Effector CD8-positive, alpha-beta T cell (primary cell): ENCODE results near the gene DUSP22.
"Not testable (repeated sequence)": the region's sequence is repeated elsewhere in the genome, so short reads cannot be mapped to it uniquely, and the experiment has no call there.

Source experiments
- DNase-seq: peaks from one replicate; lab custom pipeline; 2025; lab: John Stamatoyannopoulos, UW

DUSP22 gene

DNA sequence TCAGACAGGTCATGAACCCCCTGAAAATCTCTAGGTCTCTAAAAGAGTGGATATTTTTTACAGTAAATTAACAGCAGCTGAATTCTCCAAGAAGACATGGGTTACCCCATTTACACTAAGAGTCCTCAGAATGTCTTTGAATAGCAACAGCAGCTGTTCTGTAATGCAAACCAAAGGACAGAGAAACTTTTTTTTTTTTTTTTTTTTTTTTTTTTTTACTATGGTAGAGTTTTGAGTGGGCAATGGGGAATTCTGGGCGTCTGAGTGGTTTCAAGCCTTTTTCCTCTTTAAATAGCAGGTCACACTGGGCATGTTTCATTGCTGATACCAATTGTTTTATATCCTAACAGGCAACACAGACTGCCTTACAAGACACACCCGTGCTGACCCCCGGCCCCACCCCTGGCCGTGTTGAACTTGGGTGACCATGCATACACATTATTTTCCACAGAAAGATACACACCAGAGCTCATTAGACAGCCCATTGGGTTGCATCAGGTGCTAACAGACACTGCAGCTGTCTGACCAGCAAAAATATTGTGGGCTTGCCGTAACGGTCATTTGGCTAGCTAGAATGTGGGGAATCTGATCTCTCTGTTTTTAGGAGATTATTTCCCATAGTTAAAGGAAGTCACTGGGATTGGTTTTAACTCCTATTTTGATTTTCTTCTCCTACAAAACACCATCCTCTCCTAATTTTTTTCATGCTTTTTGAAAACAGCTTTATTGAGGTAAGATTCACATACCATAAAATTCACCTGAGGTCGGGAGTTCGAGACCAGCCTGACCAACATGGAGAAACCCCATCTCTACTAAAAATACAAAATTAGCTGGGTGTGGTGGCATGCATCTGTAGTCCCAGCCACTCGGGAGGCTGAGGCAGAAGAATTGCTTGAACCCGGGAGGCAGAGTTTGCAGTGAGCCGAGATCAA lies 72.6 kb downstream of the DUSP22 start:
- DNase-seq = no peak

DNA sequence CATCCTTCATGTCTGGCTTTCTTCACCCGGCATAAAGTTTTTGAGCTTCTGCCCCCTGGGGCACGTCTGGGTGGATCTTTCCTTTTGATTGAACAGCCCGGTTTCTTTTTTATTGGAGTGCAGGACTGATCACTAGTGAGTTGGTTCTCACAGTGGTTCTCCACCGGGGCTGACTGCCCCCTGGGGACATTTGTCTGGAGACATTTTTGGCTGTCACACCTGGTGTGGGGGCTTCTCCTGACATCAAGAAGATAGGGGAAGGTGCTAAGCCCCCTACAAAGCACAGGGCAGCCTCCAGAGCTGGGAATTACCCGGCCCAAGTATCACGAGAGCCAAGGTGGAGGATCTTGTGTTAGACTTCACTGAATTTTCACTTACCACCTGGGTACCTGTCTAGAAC lies 73.5 kb downstream of the DUSP22 start:
- no peak for DNase-seq

DNA sequence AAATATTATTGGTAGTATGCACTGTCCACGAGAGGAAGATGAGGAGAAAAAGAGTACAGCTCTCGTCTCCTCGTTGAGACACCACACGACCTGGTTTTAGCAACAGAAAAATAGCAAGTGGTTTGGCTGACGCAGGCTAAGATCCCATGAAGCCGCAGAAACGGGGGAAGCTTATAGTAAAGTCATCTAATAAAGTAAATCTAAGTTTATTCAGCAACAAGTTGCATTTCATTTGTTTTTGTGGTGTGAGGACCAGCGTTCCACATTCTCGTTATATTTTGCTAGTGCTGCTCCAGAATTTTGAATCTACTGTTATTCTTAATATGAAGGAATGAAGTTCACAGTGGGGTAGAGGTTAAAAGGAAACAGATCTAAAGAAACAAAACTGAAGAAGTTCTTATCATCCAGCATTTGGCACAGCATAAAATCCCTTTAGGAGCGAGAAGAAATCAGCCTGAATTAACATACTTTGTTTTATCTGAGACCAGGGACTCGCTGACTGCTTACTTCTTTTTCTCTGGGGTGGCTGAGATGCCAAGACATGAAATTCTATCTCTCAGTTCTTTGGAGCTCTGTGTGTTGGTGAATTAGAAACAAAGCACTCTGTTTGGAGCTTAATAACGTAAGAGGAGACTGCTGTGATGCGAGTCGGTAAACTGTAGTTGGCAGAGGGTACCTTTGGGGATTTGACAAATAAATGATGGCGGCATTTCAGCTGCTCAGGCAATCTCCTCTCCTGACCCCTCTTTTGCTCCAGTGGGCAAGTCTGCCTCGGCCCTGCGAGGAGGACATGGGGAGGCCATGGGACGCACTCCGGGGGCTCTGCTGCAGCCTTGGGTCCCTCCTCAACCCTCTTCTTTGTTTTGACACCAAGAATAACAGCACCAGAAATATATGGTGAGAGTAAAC lies 74.4 kb downstream of the DUSP22 start:
- DNase-seq = no peak

DNA sequence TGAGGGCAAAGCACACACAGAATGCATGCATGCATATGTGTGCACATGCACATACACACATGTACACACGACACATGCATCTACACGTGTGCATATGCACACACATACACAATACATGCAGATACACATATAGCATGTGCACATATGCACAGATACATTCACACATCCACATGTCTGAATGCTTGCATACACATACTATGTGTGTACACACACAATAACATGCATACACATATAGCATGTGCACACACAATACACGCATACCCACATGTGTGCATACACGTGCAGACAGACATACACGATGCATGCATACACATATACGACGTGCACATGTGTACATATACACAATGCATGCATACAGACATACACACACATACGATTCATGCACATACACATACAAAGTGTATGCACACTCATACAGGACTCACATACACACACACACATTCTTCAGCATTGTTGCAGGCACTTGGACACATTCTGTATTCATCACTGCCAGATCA lies 75.1 kb downstream of the DUSP22 start:
- no peak for DNase-seq

DNA sequence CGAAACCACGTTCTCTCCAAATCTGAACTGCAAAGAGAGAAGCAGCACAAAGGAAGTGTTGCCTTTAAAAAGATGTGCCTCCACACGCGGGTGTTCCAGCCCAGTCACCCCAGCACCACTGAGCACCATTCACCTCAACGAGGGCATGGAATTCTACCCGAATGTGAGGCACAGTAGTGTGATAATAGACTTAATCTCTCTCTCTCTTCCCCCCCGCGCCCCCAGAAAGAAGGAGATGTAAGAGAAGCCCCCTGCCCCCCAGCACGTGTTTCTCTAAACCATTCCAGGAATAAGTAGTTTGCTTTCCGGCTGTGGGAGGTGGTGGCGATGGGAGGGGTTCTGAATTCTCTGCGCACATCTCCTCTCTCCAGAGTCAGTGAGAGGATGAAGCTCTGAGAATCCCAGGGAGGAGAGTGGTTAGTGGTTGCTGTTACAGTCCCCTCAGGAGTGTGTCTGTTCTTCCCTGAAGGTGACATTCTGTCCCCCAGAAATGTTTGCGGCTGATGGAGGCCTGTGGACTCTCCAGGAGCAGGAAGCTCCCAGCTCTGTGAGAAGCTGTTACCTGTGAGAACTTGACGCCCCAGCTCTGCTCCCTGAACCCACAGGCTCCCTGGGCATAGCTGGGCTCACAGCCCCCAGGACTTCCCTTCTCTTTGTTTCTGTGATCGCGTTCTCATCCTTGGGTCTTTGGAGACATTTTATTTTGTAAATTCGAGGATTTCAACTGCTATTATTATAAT lies 75.8 kb downstream of the DUSP22 start:
- no peak for DNase-seq

DNA sequence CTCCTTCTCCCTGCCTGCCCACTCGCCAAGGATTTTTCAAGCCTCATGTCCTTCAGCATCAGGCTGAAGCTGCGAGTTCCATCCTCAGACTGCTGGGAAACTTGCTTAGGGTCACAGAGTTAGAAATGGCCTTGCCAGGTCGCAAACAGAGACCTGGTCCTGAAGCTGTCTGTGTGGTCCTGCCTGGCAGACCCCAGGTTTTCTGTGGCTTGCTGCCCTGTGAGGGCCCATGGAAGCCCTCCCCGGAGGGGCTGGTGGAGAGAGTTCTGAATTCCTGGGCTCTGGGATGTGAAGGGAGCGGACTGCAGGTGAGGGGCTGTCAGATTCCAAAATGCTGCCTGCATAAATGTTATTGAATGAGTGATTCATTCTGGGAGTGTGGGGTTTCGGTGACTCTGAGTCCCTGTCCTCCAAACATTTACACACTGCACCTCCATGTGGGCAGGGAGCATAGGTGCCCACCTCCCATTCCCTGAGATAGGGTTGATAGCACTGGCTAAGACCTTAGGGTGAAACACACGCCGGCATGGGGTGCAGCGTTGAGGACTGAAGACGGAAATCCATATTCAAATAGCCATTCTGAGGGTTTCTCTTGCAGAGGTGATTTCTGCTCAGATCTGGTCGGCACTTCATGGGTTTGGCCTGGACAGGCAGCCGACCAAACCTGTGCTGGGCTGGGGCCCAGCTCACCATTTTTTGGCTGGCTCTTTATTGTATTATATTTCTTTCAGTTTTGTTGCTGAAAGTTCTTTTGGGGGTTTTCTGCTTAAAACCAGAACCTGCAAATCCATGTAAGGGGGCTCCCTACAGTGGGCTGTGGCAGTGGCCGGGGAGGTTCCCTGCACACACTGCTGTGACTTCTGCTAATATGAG lies 77.5 kb downstream of the DUSP22 start:
- DNase-seq = no peak

DNA sequence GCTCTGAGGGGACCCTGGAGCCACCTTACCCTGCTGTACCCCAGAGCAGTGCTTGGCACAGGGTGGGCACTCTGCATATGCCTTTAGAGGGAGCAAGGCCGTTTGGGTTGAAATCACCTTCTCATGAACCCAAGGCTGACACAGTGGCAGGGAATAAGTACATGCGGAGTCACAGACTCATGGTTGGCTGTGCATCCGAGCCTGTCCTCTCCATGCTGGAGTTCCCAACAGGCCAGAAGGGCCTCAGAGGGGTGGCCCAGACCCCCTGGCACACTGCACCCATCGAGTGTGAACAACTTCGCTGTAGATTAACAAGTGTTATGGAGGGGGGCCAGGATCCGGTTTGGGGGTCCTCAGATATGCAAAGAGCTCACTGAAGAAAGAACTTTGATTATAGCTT lies 78.3 kb downstream of the DUSP22 start:
- DNase-seq = no peak

DNA sequence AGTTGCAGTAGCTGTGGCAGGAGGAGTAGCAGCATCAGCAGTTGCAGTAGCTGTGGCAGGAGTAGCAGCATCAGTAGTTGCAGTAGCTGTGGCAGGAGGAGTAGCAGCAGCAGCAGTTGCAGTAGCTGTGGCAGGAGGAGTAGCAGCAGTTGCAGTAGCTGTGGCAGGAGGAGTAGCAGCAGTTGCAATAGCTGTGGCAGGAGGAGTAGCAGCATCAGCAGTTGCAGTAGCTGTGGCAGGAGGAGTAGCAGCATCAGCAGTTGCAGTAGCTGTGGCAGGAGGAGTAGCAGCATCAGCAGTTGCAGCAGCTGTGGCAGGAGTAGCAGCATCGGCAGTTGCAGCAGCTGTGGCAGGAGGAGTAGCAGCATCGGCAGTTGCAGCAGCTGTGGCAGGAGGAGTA lies 79.6 kb downstream of the DUSP22 start:
- DNase-seq = not testable (repeated sequence)

DNA sequence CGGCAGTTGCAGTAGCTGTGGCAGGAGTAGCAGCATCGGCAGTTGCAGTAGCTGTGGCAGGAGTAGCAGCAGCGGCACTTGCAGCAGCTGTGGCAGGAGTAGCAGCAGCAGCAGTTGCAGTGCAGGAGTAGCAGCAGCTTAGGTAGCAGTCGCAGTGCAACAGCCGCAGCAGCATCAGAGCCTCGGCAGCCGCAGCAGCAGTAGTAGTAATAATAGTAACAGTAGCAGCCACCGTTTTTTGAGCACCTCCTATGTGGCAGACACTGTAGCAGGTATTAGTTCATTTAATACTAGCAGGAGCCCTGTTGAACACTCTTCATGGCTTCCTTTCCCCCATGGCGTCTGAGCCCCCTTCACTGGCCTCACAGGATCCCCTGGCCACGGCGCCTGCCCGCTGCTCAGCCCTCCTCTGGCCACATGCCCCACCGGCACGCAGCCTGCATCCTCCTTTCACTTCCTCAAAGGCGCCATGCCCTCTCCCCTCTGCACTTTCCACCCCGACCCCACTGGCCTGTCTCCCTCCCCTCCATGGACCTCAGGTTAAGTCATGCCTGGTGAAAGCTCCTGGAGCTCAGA lies 80.1 kb downstream of the DUSP22 start:
- no peak for DNase-seq

DNA sequence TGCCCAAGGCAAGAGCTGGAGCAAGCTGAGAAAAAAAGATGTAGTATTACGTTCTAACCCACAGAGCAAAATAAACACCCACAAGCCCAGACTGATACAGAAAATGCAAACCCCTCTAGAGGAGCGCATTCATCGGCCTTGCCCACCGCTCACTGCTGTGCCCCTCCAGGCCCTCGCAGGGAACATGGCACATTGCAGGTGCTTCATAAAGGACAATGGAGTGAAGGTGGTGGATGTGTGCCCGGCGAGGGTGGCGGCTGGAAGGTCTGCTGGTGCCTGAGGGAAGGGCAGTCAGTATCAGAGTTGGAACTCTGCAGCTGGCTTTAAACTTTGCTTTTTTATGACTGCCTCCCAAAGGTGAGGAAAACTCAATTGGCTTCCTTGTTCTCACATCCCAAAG lies 80.7 kb downstream of the DUSP22 start:
- DNase-seq = no peak

DNA sequence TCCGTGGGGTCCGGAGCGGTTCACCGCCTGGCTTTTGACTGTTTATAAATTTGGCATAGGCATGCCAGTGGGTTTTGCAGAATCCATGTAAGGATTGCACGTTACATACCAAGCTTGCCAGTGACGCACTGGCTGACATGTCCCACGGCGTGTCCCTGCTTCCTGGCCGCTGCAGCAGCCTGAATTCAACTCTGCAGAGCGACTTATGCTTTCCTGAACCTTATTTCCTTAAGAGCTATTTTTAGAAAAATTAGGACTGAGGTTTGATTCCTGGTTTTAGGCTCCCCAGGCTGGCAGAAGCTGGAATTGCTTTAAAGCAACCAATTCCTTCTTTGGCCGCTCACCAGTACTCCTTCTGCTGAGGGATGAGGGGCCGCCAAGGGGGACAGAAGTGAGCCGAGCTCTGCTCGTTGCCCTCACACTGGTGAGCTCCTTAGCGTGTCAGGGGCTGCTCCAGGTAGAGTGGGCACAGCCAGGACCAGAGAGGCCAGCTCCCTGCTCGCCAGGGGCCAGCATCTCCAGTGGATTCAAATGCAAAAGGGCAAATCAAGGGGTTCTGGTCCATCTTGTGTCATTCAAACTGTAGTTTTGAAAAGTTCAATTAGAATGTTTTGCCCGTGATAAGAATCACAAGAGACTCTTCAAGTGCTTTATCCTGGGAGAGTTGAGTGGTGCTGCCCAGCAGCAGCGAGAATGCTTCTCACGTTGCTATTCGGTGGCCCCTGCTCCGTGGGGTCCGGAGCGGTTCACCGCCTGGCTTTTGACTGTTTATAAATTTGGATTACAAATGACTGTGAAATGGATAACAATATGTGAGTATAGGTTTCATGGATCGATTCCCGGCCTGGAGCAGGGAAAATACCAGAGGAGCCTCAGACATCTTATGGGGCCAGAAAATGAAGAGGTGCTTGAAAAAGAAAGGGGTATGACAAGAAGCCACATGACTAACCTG lies 81.8 kb downstream of the DUSP22 start:
- no peak for DNase-seq

DNA sequence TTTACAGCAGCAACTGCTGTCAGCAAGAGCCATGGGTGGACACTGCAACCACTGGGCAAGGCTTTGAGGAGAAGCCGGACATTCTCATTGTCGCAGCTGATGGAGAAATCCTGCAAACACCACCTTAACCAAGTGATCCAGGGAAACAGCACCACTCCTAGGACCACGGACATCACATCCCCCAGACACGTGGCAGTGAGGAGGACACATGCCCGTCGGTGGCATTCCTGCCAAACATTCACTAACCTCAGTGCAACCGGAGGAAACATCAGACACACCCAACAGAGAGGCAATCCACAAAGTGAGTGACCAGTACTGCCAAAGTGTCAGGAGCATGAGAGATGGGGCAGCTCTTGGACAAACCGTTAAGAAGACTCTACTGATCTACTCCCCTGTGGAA lies 82.7 kb downstream of the DUSP22 start:
- DNase-seq = no peak

DNA sequence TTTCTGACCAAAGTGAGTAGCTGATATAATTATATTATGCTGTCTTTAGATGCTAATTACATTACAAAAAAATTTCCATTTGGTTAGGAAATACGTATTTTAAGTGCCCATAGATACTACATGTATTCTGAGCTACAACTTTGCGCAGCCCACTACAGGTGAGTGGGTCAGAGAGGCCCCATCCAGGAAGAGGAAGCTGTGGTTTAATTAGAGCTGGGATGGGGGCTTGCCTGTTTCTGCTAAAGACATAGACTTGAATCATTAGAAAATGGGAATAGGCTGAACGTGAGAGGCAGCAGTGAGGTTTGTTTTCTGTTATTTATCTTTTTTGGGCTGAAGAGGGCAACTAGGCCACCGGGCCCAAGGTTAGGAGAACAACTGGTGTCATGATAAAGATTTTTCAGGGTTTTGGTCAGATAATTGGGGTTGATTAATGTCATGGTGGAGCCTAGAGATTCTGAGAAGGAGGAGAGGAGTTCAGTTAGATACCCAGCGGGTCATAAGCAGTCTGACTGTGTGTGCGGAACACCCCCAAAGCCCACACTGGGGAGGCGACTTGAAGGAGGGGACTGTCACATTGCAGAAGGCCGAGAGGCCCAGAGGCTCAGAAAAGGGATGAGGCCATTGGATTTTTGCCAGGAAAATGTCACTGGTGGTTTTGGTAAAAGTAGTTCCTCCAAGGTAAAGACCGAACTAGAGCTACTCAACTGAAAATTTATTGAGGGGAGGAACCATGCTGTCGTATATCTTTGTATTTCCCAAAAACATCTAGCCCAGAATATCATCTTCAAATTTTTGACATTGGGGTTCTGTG lies 84.7 kb downstream of the DUSP22 start:
- no peak for DNase-seq

DNA sequence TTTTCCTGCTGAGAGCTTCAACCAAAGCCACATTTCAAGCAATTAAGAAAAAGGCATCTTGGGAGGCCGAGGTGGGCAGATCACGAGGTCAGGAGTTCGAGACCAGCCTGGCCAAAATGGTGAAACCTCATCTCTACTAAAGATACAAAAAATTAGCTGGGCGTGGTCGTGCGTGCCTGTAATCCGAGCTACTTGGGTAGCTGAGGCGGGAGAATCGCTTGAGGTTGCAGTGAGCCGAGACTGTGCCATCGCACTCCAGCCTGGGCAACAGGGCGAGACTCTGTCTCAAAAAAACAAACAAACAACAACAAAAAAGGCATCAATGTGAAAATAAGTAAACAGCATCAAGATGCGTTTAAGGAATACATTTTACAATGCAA lies 85.3 kb downstream of the DUSP22 start:
- not testable (repeated sequence) for DNase-seq

DNA sequence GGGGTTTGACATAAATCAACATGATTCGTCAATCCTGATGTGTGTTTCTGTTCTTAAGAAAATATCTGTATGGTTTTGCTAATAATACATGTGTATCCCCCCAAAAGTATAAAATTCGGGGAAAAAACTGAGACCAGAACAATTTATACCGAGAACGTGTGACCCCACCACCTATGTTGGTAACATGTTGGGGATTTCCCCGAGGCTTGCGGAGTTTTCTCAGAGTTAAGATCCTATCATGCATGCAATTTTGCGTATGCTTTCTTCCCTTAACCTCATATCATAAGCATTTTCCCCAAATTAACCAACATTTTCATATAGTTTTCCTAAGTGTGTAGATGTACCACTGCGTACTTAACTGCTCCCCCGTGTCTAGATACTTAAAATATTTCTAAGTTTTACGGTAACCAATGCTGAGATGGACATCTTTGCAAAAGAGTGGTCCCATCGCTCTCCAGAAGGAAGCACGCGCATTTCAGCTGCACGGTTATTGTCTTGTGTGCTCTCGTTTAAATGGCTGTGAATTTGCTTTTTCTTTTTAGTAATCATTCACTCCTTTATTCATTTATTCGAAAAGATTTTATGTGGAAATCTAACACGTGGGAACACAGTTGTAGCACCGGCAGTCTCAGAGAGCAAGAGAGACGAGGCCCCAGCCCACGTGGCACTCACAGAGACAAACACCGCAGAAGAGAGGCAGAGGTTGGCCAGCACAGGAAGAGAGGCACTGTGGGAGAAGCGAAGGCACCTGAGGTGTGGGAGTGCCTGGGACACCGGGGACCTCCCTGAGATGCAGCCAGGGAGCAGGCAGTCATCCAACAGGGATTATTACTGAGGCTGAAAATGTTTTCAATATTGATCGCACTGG lies 86.0 kb downstream of the DUSP22 start:
- no peak for DNase-seq

DNA sequence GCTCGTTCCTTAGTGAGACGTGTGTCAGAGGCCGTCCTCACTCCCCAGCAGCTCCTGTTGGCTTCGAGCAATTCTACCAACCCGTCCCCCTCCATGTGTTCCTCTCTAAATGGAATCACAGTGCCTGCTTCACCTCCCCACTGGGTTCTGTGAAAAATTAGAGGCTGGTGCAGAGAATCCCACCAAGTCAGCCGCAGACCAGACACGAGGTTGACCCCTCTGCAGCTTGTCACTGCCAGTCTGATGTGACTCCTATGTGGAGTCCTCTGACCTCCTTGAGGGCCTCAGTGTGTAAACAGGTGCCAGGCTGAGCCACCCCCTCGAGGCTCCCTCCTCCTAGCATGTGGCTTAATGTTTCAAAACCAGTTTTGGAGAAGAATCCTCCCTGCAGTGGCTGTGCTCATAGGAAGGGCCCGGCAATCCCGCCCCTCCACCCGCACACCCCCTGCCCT lies 86.7 kb downstream of the DUSP22 start:
- DNase-seq = no peak

DNA sequence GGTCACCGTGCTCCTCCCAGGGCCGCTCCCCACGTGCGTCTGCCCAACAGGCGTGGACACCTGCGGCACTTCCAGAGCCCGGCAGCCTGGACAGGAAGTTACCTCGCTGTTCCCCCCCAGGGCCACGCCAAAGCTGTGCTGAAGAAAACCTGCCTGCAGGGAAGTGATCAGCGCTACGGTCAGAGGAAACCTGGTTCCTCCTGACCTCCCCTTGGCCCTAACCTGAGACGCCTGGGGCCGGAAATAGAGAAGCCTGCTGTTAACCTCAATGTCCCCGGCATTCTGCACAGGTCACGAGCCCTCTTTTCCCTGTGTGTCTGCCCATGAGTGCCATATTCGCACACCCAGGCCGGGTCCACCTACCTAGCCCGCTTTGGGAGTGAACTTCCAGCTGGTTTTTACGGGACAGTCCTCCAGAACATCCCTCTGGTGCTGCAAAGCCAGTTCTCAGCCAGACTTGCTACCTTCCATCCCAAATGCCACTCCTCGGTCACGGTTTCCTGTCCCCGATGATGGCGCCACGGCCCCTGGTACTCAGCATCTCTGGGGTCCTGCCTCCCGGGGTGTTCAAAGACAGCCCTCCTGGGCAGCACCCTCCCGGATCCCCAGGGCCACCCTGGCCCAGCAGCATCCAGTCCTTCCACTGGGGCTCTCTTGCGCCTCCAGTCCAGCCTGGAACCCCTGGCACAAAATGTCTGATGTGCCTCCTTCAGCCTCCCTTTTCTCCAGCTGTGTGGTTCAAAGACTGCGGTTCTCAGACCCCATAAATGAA lies 87.3 kb downstream of the DUSP22 start:
- DNase-seq = no peak
